Left renal cortex interstitium (tissue), 4 donors: ENCODE results near the gene NEBL. TPM values are rescaled to one million over a fixed set of nuclear protein-coding genes. Genes with fewer than 3 reads are reported as not detected.

ENCODE experiments used
- DNase-seq, 4 donors: peaks; one replicate each; pipeline ENCODE4 v3.0.0-alpha.2; 2013; ENCODE audit warnings: low read depth in 4 of 4, low spot score in 2 of 4, missing footprints in 1 of 4
- polyA plus RNA-seq, 4 donors: library from polyadenylated mRNA; unstranded; fragments of 120-200 nt; gene quantifications; one replicate each; pipeline ENCODE4 v1.2.1, GENCODE V29; 2013; ENCODE audit not compliant: insufficient read length in 4 of 4

NEBL gene
- polyA plus RNA-seq, 4 donors, result 75.5 to 87.0 (median 84.6) TPM

- DNase-seq, result no peak
Measured at GRCh38 chr10:20740120-20740519, 157.0 kb downstream of the NEBL start.

- no peak for DNase-seq
Measured at GRCh38 chr10:20737107-20737506, 160.0 kb downstream of the NEBL start.
